GM19328 (cell line): ENCODE measurements around the gene PLPP2.

Experiments
- ATAC-seq: cut with Tn5 transposase; IDR thresholded peaks from one replicate; pipeline ENCODE4 v1.9.1; 2021; ENCODE audit warnings: mild to moderate bottlenecking, moderate library complexity; ENCODE audit not compliant: unreplicated experiment

PLPP2 gene

DNA sequence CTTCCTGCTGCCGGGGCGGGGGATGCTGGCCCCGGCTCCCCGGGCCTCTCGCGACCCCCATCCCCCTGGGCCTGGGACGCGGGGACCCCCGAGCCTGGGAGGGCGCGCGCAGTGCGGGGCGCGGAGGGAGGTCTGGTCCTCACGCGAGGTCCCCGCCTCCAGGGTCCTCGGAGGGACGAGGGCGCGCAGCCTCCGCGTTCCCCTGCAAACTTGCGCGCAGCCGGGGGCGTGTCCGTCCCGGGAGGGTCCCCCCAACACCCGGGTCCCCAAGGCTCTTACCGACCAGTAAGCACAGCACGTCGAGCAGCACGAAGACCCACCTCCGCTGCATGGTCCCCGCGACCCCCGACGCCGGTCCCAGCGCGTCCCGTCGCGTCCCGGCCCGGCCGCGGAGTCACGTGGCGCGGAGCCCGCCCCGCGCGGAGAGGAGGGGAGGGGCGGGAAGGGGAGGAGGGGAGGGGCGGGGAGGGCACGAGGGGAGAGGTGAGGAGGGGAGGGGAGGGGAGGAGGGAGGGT is at the start of gene PLPP2:
Gene PLPP2, minus strand, starts transcription at position 398 of the 516 bp plus-strand sequence. Its CDS starts 67 bp downstream, at position 331.
- ATAC-seq = no peak

DNA sequence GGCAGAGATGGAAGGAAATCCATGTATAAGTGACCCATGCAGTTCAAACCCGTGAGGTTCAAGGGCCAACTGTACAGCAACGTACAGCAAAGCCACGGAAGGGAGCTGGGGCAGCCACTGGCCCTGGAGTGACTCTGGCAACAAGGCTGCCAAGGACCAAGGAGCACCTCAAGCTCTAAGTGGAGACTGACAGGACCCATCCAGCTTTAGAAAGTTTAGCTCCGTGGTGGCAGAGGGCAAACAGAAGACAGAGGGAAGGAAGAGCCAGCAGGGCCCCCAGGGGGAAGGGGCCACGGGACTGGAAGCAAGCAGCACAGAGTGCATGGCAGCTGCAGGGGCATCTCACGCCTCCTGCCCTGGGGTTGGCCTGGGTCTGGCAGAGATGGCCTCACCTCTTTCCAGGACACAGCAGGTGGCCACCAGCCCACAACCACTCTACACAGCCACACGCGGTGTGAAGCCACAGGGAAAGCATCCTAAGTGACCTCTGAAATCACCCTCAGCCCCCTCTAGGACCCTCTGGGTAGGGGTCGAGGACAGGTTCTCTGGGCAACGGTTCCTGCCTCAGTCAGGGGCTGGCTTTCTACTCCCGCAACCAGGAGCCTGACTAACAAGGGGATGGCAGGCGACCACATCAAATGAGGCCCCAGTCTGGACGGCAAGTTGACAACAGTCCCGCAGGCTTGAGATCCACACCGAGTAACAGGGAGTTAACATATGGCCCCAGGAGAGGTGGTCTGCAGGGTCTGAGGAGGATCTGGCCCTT is 49.6 kb upstream of the PLPP2 start:
- no peak for ATAC-seq

DNA sequence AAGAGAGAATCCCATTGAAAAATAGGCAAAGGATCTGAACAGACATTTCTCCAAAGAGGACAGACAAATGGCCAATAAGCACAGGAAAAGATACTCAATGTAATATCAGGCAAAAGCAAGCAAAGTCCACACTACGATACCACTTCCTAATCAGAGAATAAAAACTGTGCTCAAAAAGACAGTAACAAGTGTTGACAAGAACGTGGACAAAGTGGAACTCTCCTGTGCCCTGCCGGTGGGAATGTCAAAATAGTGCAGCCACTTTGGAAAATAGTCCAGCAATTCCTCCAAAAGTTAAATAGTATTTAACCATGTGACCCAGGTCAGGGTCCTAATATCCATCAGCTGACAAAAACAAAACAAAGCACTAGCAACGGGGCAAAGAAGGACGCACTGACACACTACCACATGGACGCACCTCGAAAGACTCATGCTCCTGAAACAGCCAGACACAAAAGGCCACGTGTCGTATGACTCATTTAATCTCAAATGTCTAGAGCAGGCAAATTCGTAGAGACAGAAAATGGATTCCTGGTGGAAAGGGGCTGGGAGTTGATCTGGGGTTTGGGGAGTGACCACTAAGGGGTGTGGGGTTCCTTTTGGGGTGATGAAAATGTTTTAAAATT is 48.2 kb upstream of the PLPP2 start:
- ATAC-seq = no peak

DNA sequence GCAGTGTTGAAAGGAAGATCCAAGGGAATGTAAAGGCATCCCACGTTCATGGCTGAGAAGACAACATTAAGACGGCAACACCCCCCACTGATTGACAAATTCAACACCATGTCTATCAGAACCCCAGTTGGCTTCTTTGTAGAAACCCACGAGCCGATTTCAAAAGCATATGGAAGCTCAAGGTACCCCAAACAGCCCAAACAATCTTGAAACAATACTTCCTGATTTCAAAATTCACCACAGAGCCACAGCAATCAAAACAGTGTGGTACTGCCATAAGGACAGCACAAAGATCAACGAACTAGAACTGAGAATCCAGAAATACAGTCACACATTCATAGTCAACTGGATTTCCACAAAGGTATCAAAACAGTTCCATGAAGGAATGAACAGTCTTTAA is 47.2 kb upstream of the PLPP2 start:
- ATAC-seq = no peak

DNA sequence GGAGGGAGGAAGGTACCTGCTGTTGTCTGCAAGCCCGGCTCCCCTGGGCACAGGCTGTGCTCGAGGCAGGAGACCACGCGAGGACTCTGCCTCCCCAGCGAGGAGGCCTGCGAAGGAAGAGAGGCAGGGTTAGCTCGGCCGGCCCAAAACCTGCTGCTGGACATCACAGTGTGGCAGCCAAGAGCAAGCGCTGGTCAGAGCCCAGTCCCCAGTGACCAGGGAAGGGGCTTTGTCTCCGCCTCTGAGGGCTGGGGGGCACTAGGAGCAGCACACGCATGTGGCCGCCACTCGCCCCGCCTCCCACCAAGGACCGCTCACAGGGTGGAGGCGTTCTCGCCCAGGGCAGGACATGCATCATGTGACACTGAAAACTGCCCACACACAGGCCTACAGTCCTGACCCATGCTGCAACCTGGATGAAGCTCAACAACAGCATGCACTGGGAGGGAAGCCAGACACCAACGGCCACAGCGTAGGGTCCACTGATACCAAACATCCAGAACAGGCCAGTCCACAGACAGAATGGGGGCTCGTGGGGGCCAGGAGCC is 44.9 kb upstream of the PLPP2 start:
- no peak for ATAC-seq

DNA sequence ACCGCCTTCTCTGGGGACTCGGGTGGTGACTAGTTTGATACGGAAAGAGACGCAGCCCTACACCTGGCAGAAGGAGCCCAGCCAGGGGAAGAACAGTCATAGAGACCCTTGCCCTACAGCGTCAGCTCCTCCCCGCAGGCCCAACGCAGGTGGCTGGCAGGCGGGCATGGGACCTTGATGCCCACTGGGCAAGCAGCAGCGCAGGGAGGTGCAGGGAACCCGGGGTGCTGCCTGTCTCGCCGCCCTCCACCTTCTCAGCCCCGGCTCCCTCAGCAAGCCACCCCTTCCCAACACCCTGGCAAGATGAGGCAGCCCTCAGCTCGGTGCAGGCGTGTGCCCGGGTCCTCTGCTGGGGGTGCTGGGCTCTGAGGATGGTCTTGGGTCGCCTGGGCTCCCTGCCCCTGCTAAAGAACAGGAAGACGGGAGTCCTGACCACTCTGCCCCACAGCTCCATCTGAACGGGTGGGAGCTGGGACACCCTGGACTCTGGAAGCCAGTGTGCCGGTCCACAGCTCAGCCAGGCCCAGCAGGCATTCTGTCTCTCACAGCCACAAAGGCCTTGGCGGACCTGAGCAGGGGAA is 44.4 kb upstream of the PLPP2 start:
- ATAC-seq = no peak

DNA sequence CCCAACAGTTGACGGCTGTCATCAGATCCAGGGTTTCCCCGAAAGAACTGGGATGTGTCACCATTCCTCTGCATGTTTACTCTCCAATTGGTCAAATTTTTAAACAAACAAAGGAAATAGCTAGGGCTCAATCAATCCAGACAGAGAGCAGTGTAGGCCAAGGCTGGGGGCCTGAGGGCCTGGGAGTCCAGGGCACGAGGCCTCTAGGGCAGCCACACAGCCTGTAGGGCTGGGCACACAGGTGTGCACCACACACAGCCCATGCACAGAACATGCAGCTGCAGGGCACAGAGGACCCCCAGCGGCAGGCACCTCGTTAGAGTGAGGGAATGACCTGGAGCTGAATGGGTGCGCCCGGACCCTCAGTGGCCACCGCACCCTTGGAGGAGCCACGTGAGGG is 43.9 kb upstream of the PLPP2 start:
- ATAC-seq = no peak

DNA sequence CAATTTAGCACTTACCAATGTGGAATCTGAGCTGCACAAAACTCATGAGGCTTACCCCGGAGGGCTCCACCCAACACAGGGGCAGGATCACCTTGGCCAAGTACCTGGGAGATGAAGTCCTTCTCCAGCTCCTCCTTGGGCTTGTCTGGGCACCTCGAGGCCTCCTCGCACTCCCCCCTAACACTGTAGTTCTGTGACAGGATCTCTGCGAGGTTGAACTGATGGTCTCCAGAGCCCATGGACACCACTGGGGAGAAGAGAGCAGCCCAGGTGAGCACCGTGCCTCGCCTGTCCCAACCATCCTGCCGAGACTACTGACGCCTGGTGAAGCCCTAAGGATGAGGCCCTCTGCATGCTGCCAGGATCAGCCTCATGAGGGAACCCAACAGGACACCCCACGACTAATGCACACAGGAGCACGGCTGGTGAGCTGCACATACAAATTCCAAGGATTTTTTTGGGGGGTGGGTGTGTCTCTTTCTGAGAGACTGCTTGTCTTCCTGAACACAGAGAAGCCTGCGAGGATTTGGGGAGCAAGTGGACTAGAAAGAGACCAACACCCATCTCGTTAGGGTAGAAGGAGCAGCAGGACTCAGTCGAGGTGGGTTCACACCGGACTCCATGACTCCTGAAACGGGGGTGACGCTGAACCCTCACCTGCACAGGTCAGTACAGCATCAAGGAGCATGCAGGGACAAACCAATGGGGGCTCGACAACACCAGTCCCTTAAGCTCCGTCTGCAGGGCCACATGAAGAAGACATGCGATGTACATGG is 43.3 kb upstream of the PLPP2 start:
- ATAC-seq = no peak

DNA sequence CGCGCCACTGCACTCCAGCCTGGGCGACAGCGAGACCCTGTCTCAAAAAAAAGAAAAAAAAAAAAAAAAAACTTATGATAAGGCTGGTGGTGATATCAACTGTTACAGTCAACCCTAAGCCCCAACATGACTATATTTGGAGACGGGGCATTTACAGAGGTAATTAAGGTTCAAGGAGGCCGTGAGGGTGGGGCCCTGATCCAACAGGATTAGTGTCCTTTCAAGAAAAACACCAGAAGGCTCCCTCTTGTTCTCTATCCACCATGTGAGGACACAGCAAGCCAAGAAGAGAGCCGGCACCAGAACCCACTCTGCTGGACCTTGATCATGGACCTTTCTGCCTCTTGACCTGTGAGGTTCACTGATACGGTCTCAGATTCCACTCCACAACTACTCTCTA is 39.3 kb upstream of the PLPP2 start:
- ATAC-seq = no peak

DNA sequence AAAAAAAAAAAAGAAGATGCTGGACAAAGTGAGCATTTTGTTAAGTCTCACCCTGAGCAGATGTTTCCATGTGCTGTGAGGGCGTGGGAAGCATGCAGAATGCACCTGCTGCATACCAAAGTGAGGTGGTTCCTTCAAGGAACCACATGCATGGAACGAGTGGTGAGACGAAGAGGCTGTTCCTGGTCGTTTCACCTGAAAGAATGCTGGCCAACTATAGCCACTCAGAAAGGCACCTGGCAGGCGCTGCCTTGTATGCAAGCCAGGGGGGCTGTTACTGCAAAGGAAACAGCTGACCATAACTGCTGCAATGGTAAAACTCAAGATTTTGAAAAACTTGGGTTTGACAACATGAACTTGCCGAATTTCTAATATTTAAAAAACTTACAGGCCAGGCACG is 38.7 kb upstream of the PLPP2 start:
- no peak for ATAC-seq

DNA sequence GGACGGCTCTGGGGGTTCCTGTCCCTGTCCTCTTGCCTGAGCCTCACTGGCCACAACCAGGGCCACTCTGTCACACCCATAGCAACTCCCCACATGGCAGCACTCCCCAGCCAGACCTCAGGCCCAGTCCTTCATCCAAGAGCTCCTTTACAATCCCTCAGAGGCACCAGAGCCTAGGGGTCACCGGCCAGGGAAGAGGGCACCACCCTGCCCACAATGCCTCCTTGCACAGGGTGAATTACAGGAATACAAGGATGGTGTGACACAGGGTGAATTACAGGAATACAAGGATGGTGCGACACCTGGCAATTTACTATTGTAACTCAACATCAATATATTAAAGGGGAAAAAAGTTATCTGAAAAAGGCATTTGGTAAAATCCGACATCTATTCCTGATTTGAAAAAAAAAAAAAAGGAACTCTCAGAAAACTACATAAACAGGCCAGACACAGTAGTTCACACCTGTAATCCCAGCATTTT is 36.9 kb upstream of the PLPP2 start:
- ATAC-seq = no peak

DNA sequence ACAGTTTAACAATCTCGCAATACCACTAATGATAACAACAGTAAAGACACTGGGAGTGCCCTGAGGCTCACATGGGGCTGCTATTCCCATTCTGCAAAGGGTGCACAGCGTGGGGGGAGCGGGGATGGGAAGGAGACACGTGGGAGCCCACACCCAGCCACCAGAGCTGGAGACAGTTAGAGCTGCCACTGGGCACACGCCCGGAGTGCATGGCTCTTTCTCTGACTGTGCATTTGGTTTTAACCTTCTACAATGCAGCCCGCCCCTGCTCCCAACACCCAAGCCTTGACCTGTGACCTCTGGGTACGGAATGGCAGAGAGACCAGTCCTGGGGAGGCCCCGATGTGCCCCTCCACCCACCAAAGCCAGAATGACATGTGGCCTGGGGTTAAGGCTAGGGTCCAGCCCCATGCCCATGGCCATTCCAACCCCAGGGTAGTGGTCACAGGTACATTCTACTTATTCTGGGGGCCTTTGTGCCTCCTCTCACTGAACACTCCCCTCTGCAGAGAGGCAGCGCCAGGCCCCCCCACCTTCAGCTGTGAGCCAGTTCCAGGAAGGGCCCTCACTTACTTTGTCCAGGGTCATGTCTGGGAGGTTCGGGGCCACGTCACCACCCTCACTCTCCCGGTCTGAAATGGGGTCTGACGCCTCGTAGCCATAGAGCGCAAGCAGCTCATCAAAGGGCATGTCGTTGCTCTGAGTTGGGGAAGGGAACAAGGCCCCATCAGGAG is 36.3 kb upstream of the PLPP2 start:
- no peak for ATAC-seq

DNA sequence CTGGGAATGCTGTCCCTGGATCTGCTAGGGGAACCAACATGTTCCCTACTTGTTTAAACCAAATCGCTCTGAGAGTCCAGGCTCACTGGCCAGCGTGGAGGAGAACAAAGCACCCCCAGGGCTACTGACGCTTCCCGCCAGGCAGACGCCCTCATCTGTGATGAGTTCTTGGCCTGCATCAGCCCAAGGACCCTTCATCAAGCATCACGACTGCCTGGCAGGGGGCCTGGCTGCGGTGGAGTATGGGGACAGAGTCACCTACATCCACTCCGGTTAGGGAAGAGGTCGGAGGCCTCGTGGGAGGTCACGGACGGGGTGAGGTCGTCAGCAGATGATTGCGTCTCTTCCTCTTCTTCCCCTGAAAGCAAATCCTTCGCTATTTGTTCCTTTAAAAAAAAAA is 35.7 kb upstream of the PLPP2 start:
- no peak for ATAC-seq

DNA sequence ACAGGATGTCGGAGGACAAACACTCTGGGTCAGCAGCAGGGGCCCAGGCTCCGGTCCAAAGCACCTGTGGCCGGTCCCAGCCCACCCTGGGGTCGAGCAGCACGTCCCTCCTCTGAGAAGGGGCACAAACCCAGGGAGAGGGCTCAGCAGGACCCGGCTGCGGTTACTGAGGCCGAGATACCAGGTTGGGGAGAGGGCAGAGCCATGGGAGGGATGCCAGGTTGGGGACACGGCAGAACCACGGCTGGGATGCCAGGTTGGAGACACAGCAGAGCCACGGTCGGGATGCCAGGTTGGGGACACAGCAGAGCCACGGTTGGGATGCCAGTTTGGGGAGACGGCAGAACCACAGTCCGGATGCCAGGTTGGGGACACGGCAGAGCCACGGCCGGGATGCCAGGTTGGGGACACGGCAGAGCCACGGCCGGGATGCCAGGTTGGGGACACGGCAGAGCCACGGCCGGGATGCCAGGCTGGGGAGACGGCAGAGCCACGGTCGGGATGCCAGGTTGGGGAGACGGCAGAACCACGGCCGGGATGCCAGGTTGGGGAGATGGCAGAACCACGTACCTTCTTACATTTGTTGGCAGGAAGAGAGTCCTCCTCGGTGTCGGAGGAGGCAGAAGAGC is 34.8 kb upstream of the PLPP2 start:
- no peak for ATAC-seq

DNA sequence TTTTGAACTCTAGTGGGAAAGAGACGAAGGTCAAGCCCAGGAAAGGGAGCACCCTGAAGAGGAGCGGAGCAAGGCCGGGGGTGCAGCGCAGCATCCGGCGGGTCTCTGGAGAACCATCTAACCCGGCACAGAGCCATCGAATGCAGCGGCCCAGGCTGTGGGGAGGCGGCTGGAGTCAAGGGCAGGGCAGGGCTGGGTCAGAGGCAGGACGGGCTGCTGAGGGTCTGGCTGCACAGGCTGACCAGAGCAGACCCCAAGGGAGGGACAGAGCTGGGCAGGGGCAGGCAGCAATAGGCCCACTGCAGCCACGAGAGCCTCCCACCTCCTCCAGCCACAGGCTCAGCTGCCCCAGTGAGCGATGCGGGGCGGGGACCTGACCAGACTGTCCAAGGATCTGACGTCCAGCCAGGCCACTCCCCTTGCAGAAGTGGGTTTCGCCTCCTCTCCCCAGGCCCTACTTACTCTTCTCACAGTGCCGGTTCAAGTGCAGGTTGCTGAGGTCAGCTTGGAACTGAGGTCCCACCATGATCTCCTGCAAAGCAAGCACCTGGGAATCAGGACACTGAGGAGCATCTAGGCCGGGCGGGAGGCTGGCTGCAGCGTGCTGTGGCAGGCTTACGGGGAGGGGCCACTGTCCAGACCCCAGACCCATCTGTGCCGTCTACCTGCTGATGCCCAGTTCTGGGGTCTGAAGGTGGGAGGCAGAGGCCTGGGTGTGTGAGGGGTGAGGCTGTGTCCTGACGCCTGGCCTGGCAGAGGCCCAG is 34.2 kb upstream of the PLPP2 start:
- no peak for ATAC-seq

DNA sequence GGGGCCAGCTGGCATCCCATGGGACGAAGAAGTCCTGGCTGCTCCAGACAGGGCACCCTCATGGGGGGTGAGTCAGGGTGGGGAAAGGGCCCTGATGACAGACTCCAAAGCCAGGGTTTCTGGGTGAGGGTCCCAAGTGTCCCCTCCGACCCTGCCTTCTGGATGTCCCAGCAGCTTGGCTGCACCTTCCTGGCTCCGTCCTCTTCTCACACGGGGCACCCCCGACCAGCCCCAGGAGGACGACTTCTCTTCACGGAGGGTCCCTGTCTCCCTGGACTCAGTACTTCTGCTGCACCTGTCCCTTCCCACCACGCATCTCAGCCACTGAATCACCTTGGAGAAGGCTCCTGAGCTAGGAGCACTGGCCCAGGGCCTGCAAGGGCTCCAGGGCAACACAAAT is 33.5 kb upstream of the PLPP2 start:
- ATAC-seq = no peak

DNA sequence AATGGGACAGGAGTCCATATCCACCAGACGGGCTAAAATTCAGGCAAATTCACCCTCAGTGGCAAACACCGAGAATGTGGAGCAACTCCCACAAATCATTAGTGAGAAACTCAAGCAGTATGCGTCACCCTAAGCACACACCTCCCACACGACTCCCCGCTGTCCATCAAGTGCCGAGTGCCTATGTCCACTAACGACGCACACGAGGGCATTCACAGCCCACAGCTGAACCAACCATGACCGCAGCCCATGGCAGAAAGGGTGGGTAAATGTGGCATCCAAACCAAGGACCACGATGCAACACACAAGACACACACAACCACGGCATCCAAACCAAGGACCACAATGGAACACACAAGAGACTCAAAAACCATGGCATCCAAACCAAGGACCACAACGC is 31.4 kb upstream of the PLPP2 start:
- no peak for ATAC-seq

DNA sequence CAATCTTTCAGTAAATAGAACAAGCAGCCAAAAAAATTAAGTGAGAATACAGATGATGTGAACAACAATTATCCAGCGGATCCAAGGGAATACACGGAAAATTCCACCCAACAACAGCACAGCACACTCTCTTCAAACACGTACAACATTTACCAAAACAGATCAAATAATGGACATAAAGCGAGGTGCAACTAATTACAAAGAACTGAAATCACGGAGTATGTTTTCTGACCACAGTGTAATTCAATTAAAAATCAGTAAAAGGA is 27.2 kb upstream of the PLPP2 start:
- no peak for ATAC-seq
